DMS53 (cell line): ENCODE measurements around the gene SERBP1.
"Not testable (repeated sequence)": the region's sequence is repeated elsewhere in the genome, so short reads cannot be mapped to it uniquely, and the experiment has no call there.

ENCODE experiments used
- DNase-seq: peaks from one replicate; lab custom pipeline; 2025; lab: John Stamatoyannopoulos, UW

Gene SERBP1

GRCh38 chr1:67430358-67431155 lies at the start of gene SERBP1:
TSS of gene SERBP1 (minus strand) at chr1:67430402. CDS start at chr1:67430300, 102 bp downstream.
- DNase-seq: peak; percentile 100

GRCh38 chr1:67479146-67479891 lies 49.1 kb upstream of the SERBP1 start:
- DNase-seq: peak; percentile 43

GRCh38 chr1:67476906-67477305 lies 46.7 kb upstream of the SERBP1 start:
- DNase-seq: no peak

- no peak for DNase-seq
Measured at GRCh38 chr1:67476006-67476482, 45.8 kb upstream of the SERBP1 start.

- no peak for DNase-seq
Measured at GRCh38 chr1:67472056-67472455, 41.9 kb upstream of the SERBP1 start.

DNA sequence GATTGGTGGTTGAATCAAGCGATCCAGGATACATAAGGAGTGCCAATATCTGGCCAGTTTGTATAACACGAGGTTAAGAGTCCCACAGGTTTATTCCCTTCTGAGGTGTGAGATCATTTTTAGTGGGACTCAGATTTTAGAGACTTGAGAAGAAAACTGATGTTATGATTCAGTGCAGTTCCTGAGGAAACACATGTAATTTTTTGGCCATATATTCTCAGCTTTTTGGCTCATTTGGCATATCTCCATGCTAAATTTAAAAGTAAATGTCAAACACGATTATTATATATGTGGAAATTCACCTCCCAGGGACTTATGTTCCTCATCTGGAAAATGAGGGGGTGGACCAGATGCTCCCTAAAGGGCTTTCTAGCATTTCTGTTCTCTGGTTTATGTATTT lies 39.2 kb upstream of the SERBP1 start:
- no peak for DNase-seq

GRCh38 chr1:67468066-67468718 lies 38.0 kb upstream of the SERBP1 start:
- no peak for DNase-seq

- DNase-seq: no peak
Measured at GRCh38 chr1:67465375-67465774, 35.2 kb upstream of the SERBP1 start.

- no peak for DNase-seq
Measured at GRCh38 chr1:67464746-67465145, 34.5 kb upstream of the SERBP1 start.

DNA sequence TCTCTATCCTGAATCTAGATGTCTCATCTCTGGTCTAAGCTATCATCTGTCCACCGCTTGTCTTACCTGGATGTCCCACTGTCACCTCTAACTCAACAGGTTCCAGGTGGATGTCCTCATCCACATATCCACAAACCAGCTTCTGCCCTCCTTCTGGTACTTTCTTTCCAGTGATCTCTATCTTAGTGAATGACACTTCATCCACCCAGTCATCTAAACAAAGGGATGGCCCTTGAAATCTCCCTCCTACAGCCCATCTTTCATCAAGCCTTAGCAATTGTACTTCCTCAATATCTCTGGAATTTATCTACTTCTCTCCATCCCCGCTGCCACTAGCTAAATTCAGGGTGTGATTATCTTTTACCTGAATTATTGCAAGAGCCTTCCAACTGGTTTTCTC lies 33.9 kb upstream of the SERBP1 start:
- no peak for DNase-seq

DNA sequence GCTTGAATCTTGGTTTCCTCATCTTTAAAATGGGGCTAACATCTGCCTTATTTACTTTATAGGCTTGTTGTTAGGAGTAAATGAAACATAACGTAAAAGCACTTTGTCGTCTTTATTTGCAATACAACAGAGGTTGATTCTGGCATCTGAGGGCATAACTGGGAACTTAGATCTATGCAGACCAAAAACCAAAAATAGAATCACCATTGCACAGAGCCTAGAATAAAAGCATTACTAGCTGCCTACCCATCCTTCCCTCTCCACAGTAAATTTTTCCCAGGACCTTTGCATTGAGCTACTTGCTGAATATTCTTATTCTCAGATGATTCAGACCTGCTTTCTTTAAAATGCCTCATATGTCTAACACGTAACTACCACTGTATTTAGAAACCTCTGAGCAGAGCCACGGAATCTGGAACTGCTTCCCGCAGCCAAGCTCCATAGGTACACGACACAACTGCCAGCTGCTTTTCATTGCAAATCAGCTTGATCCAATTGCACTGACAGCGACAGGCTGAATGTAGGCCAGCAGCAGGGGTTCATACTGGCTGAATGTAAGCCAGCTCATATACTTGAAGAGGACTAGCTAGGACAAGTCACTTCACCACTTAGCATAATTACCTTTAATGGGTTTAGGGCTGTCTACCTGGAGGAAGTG lies 33.2 kb upstream of the SERBP1 start:
- DNase-seq: no peak

GRCh38 chr1:67460676-67461500 lies 30.7 kb upstream of the SERBP1 start:
- no peak for DNase-seq

GRCh38 chr1:67459068-67459467 lies 28.9 kb upstream of the SERBP1 start:
- peak; percentile 18 for DNase-seq

GRCh38 chr1:67458663-67459062 lies 28.5 kb upstream of the SERBP1 start:
- no peak for DNase-seq

GRCh38 chr1:67457247-67457646 lies 27.0 kb upstream of the SERBP1 start:
- no peak for DNase-seq

DNA sequence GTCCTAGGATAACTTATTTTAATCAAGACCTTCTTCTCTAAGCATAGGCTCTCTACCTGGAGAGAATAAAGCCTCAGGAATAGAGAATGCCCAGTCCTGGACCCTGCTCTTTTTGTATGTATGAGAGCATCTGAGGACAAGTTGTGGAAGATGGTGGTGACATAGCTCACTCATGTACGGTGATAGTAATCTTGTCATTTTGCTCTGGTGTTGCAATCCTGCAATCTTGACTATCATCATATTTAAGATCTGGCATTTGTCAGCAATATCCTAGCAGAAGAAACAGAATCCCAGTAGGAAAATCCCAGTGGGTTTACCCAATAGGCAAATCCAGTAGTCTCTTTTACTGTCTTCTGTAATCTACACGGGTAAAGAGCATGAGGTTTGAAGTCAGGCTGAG lies 21.6 kb upstream of the SERBP1 start:
- DNase-seq: no peak

DNA sequence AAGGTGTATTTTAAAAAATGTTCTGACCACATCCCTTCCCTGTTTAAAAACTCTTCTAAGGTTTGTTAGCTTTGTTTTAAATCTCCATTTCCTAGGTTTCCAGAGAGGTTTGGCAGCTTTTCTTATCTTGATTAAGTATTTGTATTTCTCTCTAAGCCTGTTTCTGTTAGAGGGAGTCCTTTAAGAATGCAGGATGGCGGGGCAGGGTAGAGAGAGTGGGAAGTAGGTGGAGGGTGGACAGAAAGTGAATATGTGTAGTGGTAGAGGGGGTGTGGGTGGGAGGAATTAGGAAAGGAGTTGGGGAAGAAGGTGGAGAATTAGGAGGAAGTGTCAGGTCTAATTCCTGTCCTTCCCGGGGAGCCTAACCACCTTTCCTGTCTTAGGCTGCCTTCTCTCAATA lies 21.2 kb upstream of the SERBP1 start:
- no peak for DNase-seq

GRCh38 chr1:67446893-67447292 lies 16.7 kb upstream of the SERBP1 start:
- no peak for DNase-seq

GRCh38 chr1:67446014-67446413 lies 15.8 kb upstream of the SERBP1 start:
- not testable (repeated sequence) for DNase-seq

GRCh38 chr1:67441739-67442281 lies 11.6 kb upstream of the SERBP1 start:
- DNase-seq: no peak

- peak; percentile 56 for DNase-seq
Measured at GRCh38 chr1:67441183-67441582, 11.0 kb upstream of the SERBP1 start.
